ENCODE data around the gene KRT24.

Gene KRT24

GRCh38 chr17:40659911-40660310 is 43.6 kb downstream of the KRT24 start:
- H3K36me3 ChIP-seq (ENCODE audit: control insufficient read depth, low read depth, low read length), result no peaks in the 10 kb centered on the region
- no peaks in the 10 kb centered on the region for H3K27me3 ChIP-seq (ENCODE audit: control insufficient read depth, insufficient read depth, low read length)
- no peak overlapping the region for H3K27ac ChIP-seq (ENCODE audit: low read length)
- H3K9me3 ChIP-seq (ENCODE audit: control insufficient read depth, low read depth, low read length), result no peaks in the 10 kb centered on the region
- H3K4me3 ChIP-seq (ENCODE audit: low read length), result no peak overlapping the region
- H3K4me1 ChIP-seq (ENCODE audit: control insufficient read depth, low read depth, low read length), result peaks cover 4% of the 10 kb centered on the region
- no peak overlapping the region for H3K9ac ChIP-seq (ENCODE audit: low read length)

- H3K27me3 ChIP-seq (ENCODE audit: control insufficient read depth, insufficient read depth, low read length), result no peaks in the 10 kb centered on the region
These were observed 45.2 kb downstream of the KRT24 start for GRCh38 chr17:40658396-40658795.

GRCh38 chr17:40651939-40652338 is 51.6 kb downstream of the KRT24 start:
- Histone ChIP-seq H3K27me3 (ENCODE audit: control insufficient read depth, insufficient read depth, low read length) (no peaks in the 10 kb centered on the region), H3K27ac (ENCODE audit: low read length) (no peak overlapping the region), H3K9me3 (ENCODE audit: control insufficient read depth, low read depth, low read length) (no peaks in the 10 kb centered on the region), H3K9ac (ENCODE audit: low read length) (no peak overlapping the region), H3K36me3 (ENCODE audit: control insufficient read depth, low read depth, low read length) (no peaks in the 10 kb centered on the region), H3K4me1 (ENCODE audit: control insufficient read depth, low read depth, low read length) (peaks cover 4% of the 10 kb centered on the region), H3K4me3 (ENCODE audit: low read length) (no peak overlapping the region)

More at GRCh38 chr17:40658396-40658795, 45.2 kb downstream of the KRT24 start:
- H3K36me3 ChIP-seq (ENCODE audit: control insufficient read depth, low read depth, low read length), result no peaks in the 10 kb centered on the region
- H3K9ac ChIP-seq (ENCODE audit: low read length), result no peak overlapping the region
- no peak overlapping the region for H3K27ac ChIP-seq (ENCODE audit: low read length)
- H3K4me1 ChIP-seq (ENCODE audit: control insufficient read depth, low read depth, low read length), result no peaks in the 10 kb centered on the region
- no peak overlapping the region for H3K4me3 ChIP-seq (ENCODE audit: low read length)
- no peaks in the 10 kb centered on the region for H3K9me3 ChIP-seq (ENCODE audit: control insufficient read depth, low read depth, low read length)

GRCh38 chr17:40648384-40648968 is 55.1 kb downstream of the KRT24 start:
- Histone ChIP-seq H3K4me1 (ENCODE audit: control insufficient read depth, low read depth, low read length) (peaks cover 15% of the 10 kb centered on the region), H3K9ac (ENCODE audit: low read length) (peak overlapping the region; percentile 98), H3K4me3 (ENCODE audit: low read length) (peak overlapping the region; percentile 85), H3K27ac (ENCODE audit: low read length) (peak overlapping the region; percentile 91), H3K9me3 (ENCODE audit: control insufficient read depth, low read depth, low read length) (no peaks in the 10 kb centered on the region), H3K27me3 (ENCODE audit: control insufficient read depth, insufficient read depth, low read length) (no peaks in the 10 kb centered on the region), H3K36me3 (ENCODE audit: control insufficient read depth, low read depth, low read length) (peaks cover 25% of the 10 kb centered on the region)

Data from iPS-18a (cell line).